Ishikawa (cell line): Measurements from ENCODE around the gene CDH16.
A peak's percentile ranks its signal among the peaks of the same experiment; 100 is the strongest.

Experiments
- CEBPB ChIP-seq: IDR thresholded peaks from 2 replicates; pipeline ENCODE4 v1.6.1; 2012
- CREB1 ChIP-seq: IDR thresholded peaks from 2 replicates; pipeline ENCODE4 v1.6.1; 2012; ENCODE audit warnings: low read depth
- EGR1 ChIP-seq: IDR thresholded peaks from 2 replicates; pipeline ENCODE4 v1.6.1; 2012
- EP300 ChIP-seq: IDR thresholded peaks from 2 replicates; pipeline ENCODE4 v1.6.1; 2012; ENCODE audit warnings: borderline replicate concordance
- FOXM1 ChIP-seq: IDR thresholded peaks from 2 replicates; pipeline ENCODE4 v1.6.1; 2012; ENCODE audit warnings: low read depth, borderline replicate concordance
- MAX ChIP-seq: IDR thresholded peaks from 2 replicates; pipeline ENCODE4 v1.6.1; 2012
- NFIC ChIP-seq: IDR thresholded peaks from 2 replicates; pipeline ENCODE4 v1.6.1; 2012
- RAD21 ChIP-seq: IDR thresholded peaks from 2 replicates; pipeline ENCODE4 v1.6.1; 2012; ENCODE audit warnings: low read depth
- TAF1 ChIP-seq: IDR thresholded peaks from 2 replicates; pipeline ENCODE4 v1.6.1; 2012; ENCODE audit warnings: low read depth, mild to moderate bottlenecking
- TCF12 ChIP-seq: IDR thresholded peaks from 2 replicates; pipeline ENCODE4 v1.6.1; 2012; ENCODE audit warnings: low read depth
- TEAD4 ChIP-seq: IDR thresholded peaks from 2 replicates; pipeline ENCODE4 v1.6.1; 2012
- YY1 ChIP-seq: IDR thresholded peaks from 2 replicates; pipeline ENCODE4 v1.6.1; 2012; ENCODE audit warnings: low read depth
- ZBTB7A ChIP-seq: IDR thresholded peaks from 2 replicates; pipeline ENCODE4 v1.6.1; 2012; ENCODE audit warnings: low read depth
- TF ChIP-seq, protein P1 (sequence below): IDR thresholded peaks from 2 replicates; pipeline ENCODE4 v1.6.1; 2012; ENCODE audit warnings: low read depth, mild to moderate bottlenecking
- TF ChIP-seq, protein P2 (sequence below): IDR thresholded peaks from 2 replicates; pipeline ENCODE4 v1.6.1; 2012

CDH16 gene

DNA sequence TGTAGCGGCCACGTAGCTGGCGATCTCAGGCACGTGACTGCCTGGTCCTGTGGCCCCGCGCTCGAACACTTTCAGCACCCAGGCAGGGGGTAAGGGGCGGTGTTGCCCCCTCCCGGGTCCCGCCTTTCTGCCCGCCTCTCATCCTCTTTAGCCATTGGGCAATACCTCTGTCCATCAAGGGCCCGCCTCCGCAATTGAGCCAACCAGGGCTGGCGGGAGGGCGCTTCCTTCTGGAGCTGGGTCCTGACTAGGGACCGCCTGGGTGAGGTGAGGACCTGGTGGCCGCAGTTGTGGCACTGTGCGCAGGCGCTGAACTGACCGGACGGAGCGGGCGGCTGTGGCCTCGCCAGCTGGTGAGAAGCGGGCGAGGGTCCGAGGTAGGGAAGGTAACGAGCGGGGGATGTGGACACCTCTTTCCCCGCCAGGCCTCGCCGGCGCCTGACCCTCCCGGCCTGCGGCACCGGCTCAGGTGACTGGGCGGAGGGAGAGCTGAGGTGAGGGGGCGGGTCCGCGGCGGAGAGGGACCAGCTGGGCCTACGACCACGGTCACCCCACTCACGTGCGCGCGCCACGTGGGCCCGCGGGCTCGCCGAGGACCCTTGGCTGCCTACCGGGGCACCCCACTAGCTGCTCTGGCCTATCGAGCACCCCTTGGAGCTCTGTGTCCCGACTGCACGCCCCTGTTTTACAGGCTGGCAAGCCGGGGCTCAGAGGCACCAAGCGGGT is 38.2 kb downstream of the CDH16 start, which contains the start of gene PDP2:
Gene PDP2 (plus strand): TSS at position 228 of the 726 bp plus-strand sequence. CDS start 3,770 bp downstream, outside the sequence.
- TF ChIP-seq NFIC (no peak), CREB1 (no peak), RAD21 (no peak), CEBPB (no peak; the same call in 1 of the 2 replicates), EGR1 (no peak), TAF1 (0 out of 2 replicates have a peak, but pooled peaks have one; percentile 64), MAX (peak; percentile 96), YY1 (no peak), TCF12 (peak; percentile 68), EP300 (no peak), TEAD4 (no peak), FOXM1 (no peak), ZBTB7A (peak; percentile 94)
- TF ChIP-seq, protein P1, sequence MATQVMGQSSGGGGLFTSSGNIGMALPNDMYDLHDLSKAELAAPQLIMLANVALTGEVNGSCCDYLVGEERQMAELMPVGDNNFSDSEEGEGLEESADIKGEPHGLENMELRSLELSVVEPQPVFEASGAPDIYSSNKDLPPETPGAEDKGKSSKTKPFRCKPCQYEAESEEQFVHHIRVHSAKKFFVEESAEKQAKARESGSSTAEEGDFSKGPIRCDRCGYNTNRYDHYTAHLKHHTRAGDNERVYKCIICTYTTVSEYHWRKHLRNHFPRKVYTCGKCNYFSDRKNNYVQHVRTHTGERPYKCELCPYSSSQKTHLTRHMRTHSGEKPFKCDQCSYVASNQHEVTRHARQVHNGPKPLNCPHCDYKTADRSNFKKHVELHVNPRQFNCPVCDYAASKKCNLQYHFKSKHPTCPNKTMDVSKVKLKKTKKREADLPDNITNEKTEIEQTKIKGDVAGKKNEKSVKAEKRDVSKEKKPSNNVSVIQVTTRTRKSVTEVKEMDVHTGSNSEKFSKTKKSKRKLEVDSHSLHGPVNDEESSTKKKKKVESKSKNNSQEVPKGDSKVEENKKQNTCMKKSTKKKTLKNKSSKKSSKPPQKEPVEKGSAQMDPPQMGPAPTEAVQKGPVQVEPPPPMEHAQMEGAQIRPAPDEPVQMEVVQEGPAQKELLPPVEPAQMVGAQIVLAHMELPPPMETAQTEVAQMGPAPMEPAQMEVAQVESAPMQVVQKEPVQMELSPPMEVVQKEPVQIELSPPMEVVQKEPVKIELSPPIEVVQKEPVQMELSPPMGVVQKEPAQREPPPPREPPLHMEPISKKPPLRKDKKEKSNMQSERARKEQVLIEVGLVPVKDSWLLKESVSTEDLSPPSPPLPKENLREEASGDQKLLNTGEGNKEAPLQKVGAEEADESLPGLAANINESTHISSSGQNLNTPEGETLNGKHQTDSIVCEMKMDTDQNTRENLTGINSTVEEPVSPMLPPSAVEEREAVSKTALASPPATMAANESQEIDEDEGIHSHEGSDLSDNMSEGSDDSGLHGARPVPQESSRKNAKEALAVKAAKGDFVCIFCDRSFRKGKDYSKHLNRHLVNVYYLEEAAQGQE: no peak
- TF ChIP-seq, protein P2, sequence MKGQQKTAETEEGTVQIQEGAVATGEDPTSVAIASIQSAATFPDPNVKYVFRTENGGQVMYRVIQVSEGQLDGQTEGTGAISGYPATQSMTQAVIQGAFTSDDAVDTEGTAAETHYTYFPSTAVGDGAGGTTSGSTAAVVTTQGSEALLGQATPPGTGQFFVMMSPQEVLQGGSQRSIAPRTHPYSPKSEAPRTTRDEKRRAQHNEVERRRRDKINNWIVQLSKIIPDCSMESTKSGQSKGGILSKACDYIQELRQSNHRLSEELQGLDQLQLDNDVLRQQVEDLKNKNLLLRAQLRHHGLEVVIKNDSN: peak; percentile 94

DNA sequence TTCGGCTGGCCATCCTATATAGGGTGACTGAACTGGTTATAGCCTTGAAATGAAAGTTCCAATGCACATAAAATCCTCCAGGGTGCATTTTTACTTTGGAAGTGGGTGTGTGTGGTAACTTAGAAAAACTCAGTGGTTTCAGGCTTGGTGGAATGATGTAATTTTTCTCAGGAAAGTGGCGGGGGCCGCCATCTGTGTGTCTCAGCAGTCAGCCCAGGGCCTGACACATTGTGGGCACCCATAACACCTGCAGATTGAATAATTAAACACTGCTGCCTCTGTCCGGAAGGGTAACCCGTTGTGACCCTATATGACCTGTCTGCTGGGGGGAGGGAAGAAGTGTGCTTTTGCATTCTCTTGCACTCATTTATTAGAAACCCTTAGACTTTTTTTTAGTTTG is 40.6 kb downstream of the CDH16 start:
- TF ChIP-seq EGR1: no peak
- no peak for TF ChIP-seq YY1
- no peak for TF ChIP-seq ZBTB7A
- no peak for TF ChIP-seq CEBPB
- no peak for TF ChIP-seq MAX

DNA sequence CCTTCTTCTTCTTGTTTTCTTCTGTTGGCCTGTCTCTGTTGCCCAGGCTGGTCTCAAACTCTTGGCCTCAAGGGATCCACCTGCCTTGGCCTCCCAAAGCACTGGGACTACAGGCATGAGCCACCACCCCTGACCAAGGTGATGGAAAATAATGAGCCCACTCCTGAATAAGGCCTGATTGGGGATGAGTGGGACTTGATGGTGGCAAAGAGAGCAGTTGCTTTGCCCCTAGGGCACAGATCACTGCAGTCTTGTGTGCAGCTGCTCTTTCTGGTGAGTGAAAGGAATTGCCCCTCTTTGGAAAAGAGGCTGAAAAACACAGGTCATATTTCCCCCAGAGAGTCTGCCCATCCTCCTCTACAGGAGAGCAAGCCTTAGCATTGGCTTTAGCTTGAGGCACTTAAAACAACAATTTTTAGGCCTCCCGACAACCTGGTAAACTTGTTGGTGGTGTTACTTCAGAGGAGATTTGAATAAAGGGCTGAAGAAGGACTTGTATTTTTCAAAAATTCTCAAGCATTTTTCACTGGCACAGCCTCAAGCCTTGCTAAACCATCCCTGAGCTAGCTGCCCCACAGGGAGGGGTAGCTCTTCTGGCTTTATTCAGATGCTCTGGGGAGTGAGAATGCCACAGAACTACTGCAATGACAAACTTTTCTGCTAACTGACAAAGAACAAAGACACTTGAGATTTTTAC is 44.5 kb downstream of the CDH16 start:
- TF ChIP-seq TEAD4 (no peak), MAX (no peak)
- TF ChIP-seq, protein P2: no peak

DNA sequence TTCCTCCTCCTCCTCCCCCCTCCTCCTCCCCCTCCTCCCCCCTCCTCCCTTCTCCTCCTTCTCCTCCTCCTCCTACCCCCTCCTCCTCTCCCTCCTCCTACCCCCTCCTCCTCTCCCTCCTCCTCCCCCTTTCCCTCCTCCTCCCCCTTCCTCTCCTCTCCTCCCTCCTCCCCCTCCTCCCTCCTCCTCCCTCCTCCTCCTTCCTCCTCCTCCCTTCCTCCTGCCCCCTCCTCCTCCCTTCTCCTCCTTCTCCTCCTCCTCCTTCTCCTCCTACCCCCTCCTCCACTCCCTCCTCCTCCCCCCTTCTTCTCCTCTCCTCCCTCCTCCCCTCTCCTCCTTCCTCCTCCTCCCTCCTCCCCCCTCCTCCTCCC is 45.0 kb downstream of the CDH16 start:
- TF ChIP-seq TEAD4 (no peak), CEBPB (no peak), TAF1 (no peak), EP300 (no peak), YY1 (no peak), MAX (no peak)
- TF ChIP-seq, protein P1: no peak

DNA sequence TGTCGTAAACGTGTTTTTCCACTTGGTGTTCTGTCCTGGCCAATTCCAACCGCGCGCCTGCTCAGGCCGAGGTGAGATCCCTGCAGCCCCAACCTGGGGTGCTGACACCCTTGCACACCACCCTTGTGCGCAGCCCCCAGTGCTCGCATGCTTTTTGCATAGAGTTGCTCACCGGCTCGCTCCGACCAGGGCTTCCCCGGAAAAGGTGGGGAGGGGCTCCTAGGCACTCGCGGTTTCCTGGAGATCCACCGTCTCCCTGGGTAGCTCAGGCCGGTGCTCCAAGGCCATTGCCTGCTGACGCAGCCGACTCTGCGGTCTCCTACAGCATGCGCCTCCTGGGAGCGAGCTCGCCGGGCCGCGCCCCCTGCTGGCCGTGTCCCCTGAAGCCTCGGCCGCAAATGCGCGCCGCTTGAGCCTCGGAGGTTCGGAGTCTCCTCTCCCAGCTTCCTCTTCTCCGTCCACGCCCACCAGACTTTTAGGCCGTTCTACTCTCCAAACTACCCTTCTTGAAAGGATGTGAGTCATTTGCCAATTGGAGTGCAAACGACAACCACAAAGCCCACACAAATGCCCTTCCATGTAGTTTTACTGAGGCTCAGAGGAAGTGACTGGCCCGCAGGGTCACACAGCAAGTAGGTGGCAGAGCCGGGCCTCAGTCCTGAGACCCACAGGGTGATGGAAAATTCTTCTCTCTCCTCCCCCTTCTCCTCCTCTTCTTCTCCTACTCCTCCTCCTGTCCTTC is 45.6 kb downstream of the CDH16 start:
- TF ChIP-seq CREB1: no peak
- TF ChIP-seq ZBTB7A: 0 out of 2 replicates have a peak, but pooled peaks have one; percentile 34
- TF ChIP-seq YY1: 0 out of 2 replicates have a peak, but pooled peaks have one; percentile 39
- no peak for TF ChIP-seq TEAD4
- TF ChIP-seq, protein P1: no peak
- TF ChIP-seq EP300: no peak
- TF ChIP-seq TAF1: no peak; the same call in 1 of the 2 replicates
- peak; percentile 85 for TF ChIP-seq MAX
- peak; percentile 42; the same call in 1 of the 2 replicates for TF ChIP-seq RAD21
- TF ChIP-seq, protein P2: no peak; the same call in 1 of the 2 replicates
- no peak for TF ChIP-seq TCF12
- TF ChIP-seq FOXM1: no peak
- TF ChIP-seq EGR1: no peak
